GM12878 (cell line): Measurements from ENCODE around the gene CABLES1. TPM values are rescaled to one million over a fixed set of nuclear protein-coding genes. Genes with fewer than 3 reads are reported as not detected.

Source experiments
- ATAC-seq: fragments of 200-7000 bp; cut with Tn5 transposase; 3 replicates; pipeline ENCODE4 v1.9.1; 2020; ENCODE audit warnings: mild to moderate bottlenecking, moderate library complexity
- BruUV-seq: library from RNA; stranded (reverse); fragments of 400-500 nt; replicated peaks from 2 replicates; lab custom pipeline; 2021; lab: Mats Ljungman, UMichigan
- CTCF ChIA-PET: fragments of 300-600 bp; sonication (Branson Sonifier 250); formaldehyde crosslinking; extraction: SDS; loops from one replicate; lab custom pipeline; 2021; ENCODE audit warnings: inconsistent platforms; lab: Yijun Ruan, JAX
- POLR2A ChIA-PET: fragments of 350-600 bp; formaldehyde crosslinking; extraction: SDS; loops from one replicate; lab custom pipeline; 2021; ENCODE audit warnings: inconsistent platforms; lab: Charles Lee
- RAD21 ChIA-PET: fragments of 300-600 bp; sonication (Branson Sonifier 250); formaldehyde crosslinking; loops from one replicate; lab custom pipeline; 2023; ENCODE audit warnings: antibody characterized with exemption; ENCODE audit not compliant: unreplicated experiment; lab: Charles Lee
- SMC1A ChIA-PET: fragments of 300-600 bp; sonication (Branson Sonifier 250); formaldehyde crosslinking; loops from one replicate; lab custom pipeline; 2023; ENCODE audit not compliant: unreplicated experiment, uncharacterized antibody; lab: Charles Lee
- DNase-seq: peaks from one replicate; pipeline ENCODE4 v3.0.0-alpha.2; 2011; ENCODE audit warnings: low read depth, low spot score
- FAIRE-seq: peaks from 3 replicates; lab custom pipeline; 2011; peaks lifted over from hg19 to GRCh38; lab: Jason Lieb, UNC
- H2AFZ ChIP-seq: 2 replicates; pipeline ENCODE4 v1.6.0; 2011; ENCODE audit warnings: low read depth, low read length, control low read depth; ENCODE audit not compliant: control insufficient read depth
- H3K27ac ChIP-seq: 2 replicates; pipeline ENCODE4 v1.5.1; 2011; ENCODE audit warnings: control low read depth; ENCODE audit not compliant: control insufficient read depth, insufficient read depth
- H3K27me3 ChIP-seq, 2 experiments: replicated peaks in 1 of 2; 2 replicates each; pipeline versions ENCODE4 v1.6.0 to v1.6.1; 2011; ENCODE audit warnings: low read length in 1 of 2; ENCODE audit not compliant: control insufficient read depth in 2 of 2, insufficient read depth in 2 of 2
- H3K36me3 ChIP-seq, 2 experiments: 2 replicates each; pipeline ENCODE4 v1.5.1; 2011; ENCODE audit warnings: low read length in 1 of 2; ENCODE audit not compliant: control insufficient read depth in 2 of 2, insufficient read depth in 2 of 2
- H3K4me1 ChIP-seq: 2 replicates; pipeline ENCODE4 v1.6.1; 2011; ENCODE audit warnings: mild to moderate bottlenecking, low read length, moderate library complexity, mixed read lengths; ENCODE audit not compliant: control insufficient read depth, insufficient read depth
- H3K4me2 ChIP-seq: 2 replicates; pipeline ENCODE4 v1.6.0; 2011; ENCODE audit warnings: control low read depth; ENCODE audit not compliant: control insufficient read depth, insufficient read depth
- H3K4me3 ChIP-seq: fragments of 200-600 bp; sonication (generic); 2 replicates; pipeline ENCODE4 v1.5.1; 2016
- H3K79me2 ChIP-seq: 2 replicates; pipeline ENCODE4 v1.6.0; 2011; ENCODE audit warnings: low read length; ENCODE audit not compliant: control insufficient read depth, insufficient read depth
- H3K9ac ChIP-seq: 2 replicates; pipeline ENCODE4 v1.8.0; 2011; ENCODE audit warnings: low read length, control low read depth, mixed read lengths; ENCODE audit not compliant: control insufficient read depth, insufficient read depth
- H3K9me3 ChIP-seq: replicated peaks from 3 replicates; pipeline ENCODE4 v1.5.1; 2011; ENCODE audit warnings: mild to moderate bottlenecking, low read length; ENCODE audit not compliant: control insufficient read depth, insufficient read depth
- H4K20me1 ChIP-seq: 2 replicates; pipeline ENCODE4 v1.6.0; 2011; ENCODE audit not compliant: control insufficient read depth, insufficient read depth
- CBX3 ChIP-seq: fragments of 200-600 bp; sonication (generic); IDR thresholded peaks from 2 replicates; pipeline ENCODE4 v1.6.1; 2016; ENCODE audit warnings: low read depth, borderline replicate concordance
- CBX5 ChIP-seq: sonication (generic); IDR thresholded peaks from 2 replicates; pipeline ENCODE4 v1.6.1; 2016; ENCODE audit warnings: low read depth, moderate library complexity, mild to moderate bottlenecking, inconsistent platforms
- CEBPZ ChIP-seq: fragments of 150-350 bp; IDR thresholded peaks from 2 replicates; pipeline ENCODE4 v1.6.1; 2016; ENCODE audit warnings: low read depth, low read length
- EZH2 ChIP-seq: IDR thresholded peaks from 2 replicates; pipeline ENCODE4 v1.6.1; 2012; ENCODE audit warnings: low read depth, mild to moderate bottlenecking, control low read depth, inconsistent platforms, low read length, borderline replicate concordance; ENCODE audit not compliant: control insufficient read depth
- HCFC1 ChIP-seq: fragments of 150-350 bp; IDR thresholded peaks from 2 replicates; pipeline ENCODE4 v1.6.1; 2014; ENCODE audit warnings: low read length
- LARP7 ChIP-seq: fragments of 450-650 bp; IDR thresholded peaks from 2 replicates; pipeline ENCODE4 v1.6.1; 2017; ENCODE audit warnings: mild to moderate bottlenecking
- NFIC ChIP-seq: IDR thresholded peaks from 2 replicates; pipeline ENCODE4 v1.6.1; 2012; ENCODE audit warnings: low read depth, mild to moderate bottlenecking, inconsistent platforms, low read length, moderate library complexity
- TCF7 ChIP-seq: IDR thresholded peaks from 2 replicates; pipeline ENCODE4 v1.6.1; 2014; ENCODE audit warnings: antibody characterized with exemption, borderline replicate concordance
- ZNF687 ChIP-seq: fragments of 450-650 bp; IDR thresholded peaks from 2 replicates; pipeline ENCODE4 v1.6.1; 2017; ENCODE audit warnings: mild to moderate bottlenecking, moderate library complexity
- WGBS: methylation state at CpG from one replicate; pipeline ENCODE4 v1.1.6; 2016; ENCODE audit warnings: low lambda C conversion rate; ENCODE audit not compliant: insufficient replicate concordance, insufficient coverage; ENCODE audit errors: missing lambda C conversion rate; 5-methylcytosine and 5-hydroxymethylcytosine counted together
- in situ Hi-C: fragments of 300-500 bp; cut with MboI; formaldehyde crosslinking; loops from 9 replicates; pipeline ENCODE4 v1.14.3; 2018; ENCODE audit warnings: mixed read lengths
- intact Hi-C: fragments of 100-400 bp; cut with micrococcal nuclease; formaldehyde crosslinking; loops from one replicate; pipeline ENCODE4 v1.14.2; 2022; ENCODE audit not compliant: unreplicated experiment
- polyA plus RNA-seq, 11 experiments: library from polyadenylated mRNA; depleted of rRNA in 4 of 11; unstranded in 6 of 11; stranded (reverse) in 5 of 11; fragments of >200 nt; fragmentation: Nextera tagmentation in 4 of 11; fragmentation: Illumina TruSeq in 1 of 11; extraction: Ambion mirVana in 4 of 11; extraction: Trizol in 1 of 11; gene quantifications; 1 replicate in 1 of 11; 2 replicates in 10 of 11; pipeline versions ENCODE4 v1.2.1 to v1.2.3, GENCODE V29; 2011 to 2016; ENCODE audit warnings: inconsistent platforms in 2 of 11, missing spikeins in 2 of 11, low read depth in 1 of 11
- total RNA-seq, 4 experiments: library from RNA; depleted of rRNA in 3 of 4; stranded (reverse); fragments of >200 nt in 3 of 4; fragmentation: Illumina TruSeq in 1 of 4; extraction: Trizol in 1 of 4; gene quantifications; 2 replicates each; pipeline versions ENCODE4 v1.2.1 to v1.2.3, GENCODE V29; 2013 to 2021

CABLES1 gene
- total and polyA plus RNA-seq, 10 of the 15 experiments (the other 5 are each of a cell fraction or from before 2014, with no cell fraction given), result 2.9 to 27.2 (median 8.2) TPM

- ATAC-seq (no peak), FAIRE-seq (no peak), DNase-seq (no peak)
- no peaks in the 10 kb centered on the region for H3K27me3 ChIP-seq
- no peaks in the 10 kb centered on the region for H3K9me3 ChIP-seq
- RAD21 ChIA-PET, result no interaction called here
- no peak overlapping the region for H3K4me2 ChIP-seq
- no peak overlapping the region for H3K9ac ChIP-seq
- no peaks in the 10 kb centered on the region for H4K20me1 ChIP-seq
- intact Hi-C loops (no loop called here), in situ Hi-C loops (no loop called here)
- H3K36me3 ChIP-seq, result peaks cover 0 to 8% of the 10 kb centered on the region in 2 experiments; a peak in 3 of 4 replicates
- no peak overlapping the region for H3K4me3 ChIP-seq
- no TSS peak for BruUV-seq
- no peak overlapping the region for H3K27ac ChIP-seq
- SMC1A ChIA-PET, result interaction anchor here (0.6 to 1.0 kb wide), 2 partner anchors 10 to 255 kb away, joined by 3 read pairs; no protein-coding TSS in a partner anchor
- CTCF ChIA-PET, result interaction anchor here (1.2 kb wide), 1 partner anchor 8 kb away, joined by 3 read pairs; no protein-coding TSS in a partner anchor
- POLR2A ChIA-PET, result no interaction called here
- peaks cover 14% of the 10 kb centered on the region for H3K79me2 ChIP-seq
- no peaks in the 10 kb centered on the region; the same call in 1 of the 2 replicates for H3K4me1 ChIP-seq
- no peak for TF ChIP-seq ZNF687
- no peak for TF ChIP-seq LARP7
- no peak for TF ChIP-seq TCF7
- no peak for TF ChIP-seq HCFC1
- no peak for TF ChIP-seq NFIC
- no peak for TF ChIP-seq CBX5
- no peak for TF ChIP-seq CBX3
- no peak for TF ChIP-seq CEBPZ
- TF ChIP-seq EZH2, result no peak
- no peak overlapping the region for H2AFZ ChIP-seq
- 66% methylated on average over 7 of the region's 7 CpGs for WGBS
These were observed 31.7 kb downstream of the CABLES1 start for GRCh38 chr18:23166891-23167541.
